ENCODE data around the gene DOCK2.
"Not testable (repeated sequence)": the region's sequence is repeated elsewhere in the genome, so short reads cannot be mapped to it uniquely, and the experiment has no call there.

The DOCK2 gene

GRCh38 chr5:169944115-169944514, 307.0 kb downstream of the DOCK2 start:
- no peak for DNase-seq (ENCODE audit: low spot score)

DNA sequence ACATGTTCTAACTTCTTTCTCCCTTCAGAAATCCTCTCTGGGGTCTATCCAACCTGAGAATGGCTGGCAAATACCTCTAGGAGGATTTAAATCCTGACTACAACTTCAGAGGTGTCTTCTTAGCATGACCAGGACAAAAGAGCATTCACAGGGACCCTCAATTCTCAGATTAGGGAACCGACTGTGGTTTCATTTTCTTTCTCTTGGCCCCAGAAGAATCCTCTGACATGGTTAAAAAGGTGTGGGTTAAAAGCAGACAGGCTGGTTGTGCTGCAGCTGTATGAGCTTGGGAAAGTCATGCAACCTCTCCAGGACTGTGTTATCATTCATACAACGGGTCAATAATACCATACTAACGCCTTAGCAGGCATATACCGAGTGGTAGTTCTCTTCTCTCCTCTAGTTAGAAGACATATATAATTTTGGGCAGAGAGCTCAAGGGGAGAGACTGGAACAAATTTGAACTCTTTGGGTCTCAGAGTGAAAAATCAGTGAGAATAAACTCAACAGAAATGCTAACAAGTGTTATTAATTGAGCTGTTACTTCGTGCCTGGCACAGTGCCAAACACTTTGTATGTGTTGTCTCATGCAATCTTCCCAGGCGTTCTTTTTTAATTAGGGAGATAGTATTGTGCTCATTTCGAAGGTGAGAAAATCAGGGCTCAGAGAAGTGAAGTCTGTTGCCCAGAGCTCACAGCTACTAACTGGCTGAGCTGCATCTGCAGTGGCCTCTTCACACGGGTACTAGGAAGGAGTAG, 308.0 kb downstream of the DOCK2 start:
- DNase-seq (ENCODE audit: low spot score) = no peak

GRCh38 chr5:169945831-169946261, 308.8 kb downstream of the DOCK2 start:
- peak; percentile 19 for DNase-seq (ENCODE audit: low spot score)

GRCh38 chr5:169946743-169947295, 309.7 kb downstream of the DOCK2 start:
- DNase-seq (ENCODE audit: low spot score) = no peak

GRCh38 chr5:169950333-169950732, 313.3 kb downstream of the DOCK2 start:
- no peak for DNase-seq (ENCODE audit: low spot score)

DNA sequence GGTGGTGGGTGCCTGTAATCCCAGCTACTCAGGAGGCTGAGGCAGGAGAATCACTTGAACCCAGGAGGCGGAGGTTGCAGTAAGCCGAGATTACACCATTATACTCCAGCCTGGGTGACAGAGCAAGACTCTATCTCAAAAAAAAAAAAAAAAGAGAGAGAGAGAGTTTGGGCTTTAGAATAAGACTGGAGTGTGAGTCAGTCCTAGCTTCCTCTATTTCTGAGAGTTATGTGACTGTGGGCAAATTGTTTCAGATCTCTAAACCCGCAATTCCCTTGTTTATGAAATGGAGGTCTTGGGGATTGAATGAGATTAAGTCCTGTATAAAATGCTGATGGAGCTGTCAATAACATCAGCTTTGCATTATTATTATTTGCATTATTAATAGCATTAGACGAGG, 316.1 kb downstream of the DOCK2 start:
- DNase-seq (ENCODE audit: low spot score) = not testable (repeated sequence)

GRCh38 chr5:169954786-169955185, 317.7 kb downstream of the DOCK2 start:
- no peak for DNase-seq (ENCODE audit: low spot score)

DNA sequence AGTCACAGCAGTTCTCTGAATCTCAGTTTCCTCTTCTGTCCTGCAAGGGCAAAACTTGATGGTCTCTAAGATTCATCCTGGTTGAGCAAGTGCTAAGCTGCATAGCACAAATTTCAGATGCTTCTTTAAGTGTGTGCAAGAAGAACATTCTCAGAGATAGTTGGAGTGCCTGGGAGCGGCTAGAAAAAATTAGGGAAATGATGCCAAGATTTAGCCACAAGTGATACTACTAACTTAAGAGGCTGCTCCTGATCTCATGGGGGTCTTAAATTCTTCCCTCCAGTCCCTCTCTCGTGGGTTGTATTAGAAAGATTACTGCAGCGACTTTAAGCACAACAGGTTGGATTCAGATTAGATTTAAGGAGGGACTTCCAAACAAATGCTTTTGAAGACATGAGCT, 319.1 kb downstream of the DOCK2 start:
- no peak for DNase-seq (ENCODE audit: low spot score)

- no peak for DNase-seq (ENCODE audit: low spot score)
Observed at GRCh38 chr5:169956756-169957155, 319.7 kb downstream of the DOCK2 start.

GRCh38 chr5:169958278-169958677, 321.2 kb downstream of the DOCK2 start:
- DNase-seq (ENCODE audit: low spot score) = no peak

GRCh38 chr5:169960659-169961058, 323.6 kb downstream of the DOCK2 start:
- DNase-seq (ENCODE audit: low spot score) = no peak

DNA sequence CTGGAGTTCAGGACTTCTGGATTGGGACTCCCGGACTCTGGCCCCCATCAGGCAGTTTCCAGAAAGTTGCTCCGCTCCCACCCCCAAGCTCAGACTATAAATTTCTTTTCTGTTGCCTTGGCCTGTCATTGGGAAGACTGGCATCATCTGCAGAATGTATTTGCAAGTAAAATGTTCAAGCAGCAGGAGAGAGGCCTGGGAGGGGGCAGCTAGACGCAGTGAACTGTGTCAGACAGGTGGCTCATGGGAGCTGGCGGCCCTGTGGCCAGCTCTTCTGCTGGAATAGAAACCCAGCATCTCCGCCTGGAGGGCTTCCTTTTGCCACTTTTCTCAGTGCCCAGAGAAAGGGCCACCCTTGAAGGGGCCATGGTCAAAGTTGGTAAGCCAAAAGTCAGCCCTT, 327.2 kb downstream of the DOCK2 start:
- no peak for DNase-seq (ENCODE audit: low spot score)

DNA sequence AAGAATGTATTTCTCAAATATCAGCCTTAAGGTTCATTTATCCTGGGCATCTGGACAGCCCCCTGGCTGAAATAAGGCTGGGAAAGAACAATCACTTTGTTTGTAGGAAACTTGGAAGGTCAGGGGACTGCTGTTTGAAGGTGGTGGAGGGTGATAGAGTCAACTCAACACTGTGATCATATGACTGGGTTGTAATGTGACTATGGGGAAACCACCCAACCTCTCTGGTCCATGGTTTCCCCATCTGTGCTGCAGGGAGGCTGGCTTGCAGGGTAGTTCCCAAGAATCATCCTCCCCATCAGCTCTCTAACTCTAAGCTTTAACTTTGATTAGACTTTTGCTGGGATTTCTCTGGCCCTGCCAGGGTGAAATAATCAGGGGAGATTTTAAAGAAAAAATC, 333.3 kb downstream of the DOCK2 start:
- DNase-seq (ENCODE audit: low spot score) = no peak

DNA sequence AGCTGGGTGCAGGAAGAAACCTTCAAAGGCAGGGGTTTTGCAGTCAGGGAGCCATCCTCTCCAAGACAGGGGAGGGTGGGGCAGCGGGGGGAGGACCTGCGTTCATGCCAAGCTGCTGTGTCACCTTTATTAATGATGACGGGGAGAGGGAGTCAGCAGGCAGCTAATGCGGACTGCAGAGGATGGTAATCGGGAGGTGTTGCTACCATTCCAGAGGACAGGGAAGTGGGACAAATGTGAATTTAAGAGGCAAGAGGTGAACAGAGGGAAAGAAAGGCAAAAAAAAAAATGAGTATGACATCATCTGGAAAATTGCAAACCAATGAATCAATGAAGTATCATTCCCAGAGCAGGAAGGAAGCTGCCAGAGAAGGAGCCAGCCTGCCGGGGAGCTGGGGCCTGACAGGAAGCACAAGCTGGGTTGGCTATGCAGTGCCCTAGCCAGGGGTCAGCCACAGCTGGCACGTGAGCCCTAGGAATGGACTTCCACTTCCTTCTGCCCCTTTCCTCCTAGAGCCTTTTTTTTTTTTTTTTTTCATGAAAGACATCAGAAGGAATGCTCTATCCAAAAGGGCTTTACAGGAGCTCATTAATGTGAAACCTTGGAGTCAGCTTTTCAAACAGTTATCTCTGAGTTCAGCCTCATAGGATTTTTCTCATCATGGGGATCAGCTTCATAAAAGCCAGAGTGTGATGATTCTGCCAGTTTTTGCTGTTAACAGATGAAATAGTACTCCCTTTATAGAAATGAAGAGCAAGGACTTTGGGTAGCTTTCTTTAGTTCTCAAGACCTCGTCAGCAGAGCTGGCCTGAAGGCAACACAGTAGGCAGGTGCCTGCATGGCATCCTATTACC, 334.1 kb downstream of the DOCK2 start:
- no peak for DNase-seq (ENCODE audit: low spot score)

- DNase-seq (ENCODE audit: low spot score) = no peak
Observed at GRCh38 chr5:169971780-169972179, 334.7 kb downstream of the DOCK2 start.

DNA sequence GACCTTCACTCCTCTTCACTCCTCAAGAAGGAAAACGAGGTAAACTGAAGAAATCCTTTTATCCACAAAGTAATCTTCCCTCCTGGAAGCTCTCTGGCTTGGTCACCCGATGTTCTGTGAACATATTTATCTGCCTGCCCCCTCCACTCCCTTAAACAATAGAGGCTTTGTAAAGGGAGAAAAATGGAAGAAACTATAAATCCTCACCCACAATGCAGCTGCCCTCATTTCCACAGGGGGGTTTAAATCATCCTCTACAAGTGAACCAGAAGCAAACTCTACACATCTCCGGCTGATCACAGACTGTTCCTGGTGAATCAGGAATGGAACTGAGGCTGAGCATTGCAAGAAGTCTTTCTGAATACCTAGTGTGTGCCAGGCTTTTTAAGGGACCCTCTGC, 336.0 kb downstream of the DOCK2 start:
- no peak for DNase-seq (ENCODE audit: low spot score)

DNA sequence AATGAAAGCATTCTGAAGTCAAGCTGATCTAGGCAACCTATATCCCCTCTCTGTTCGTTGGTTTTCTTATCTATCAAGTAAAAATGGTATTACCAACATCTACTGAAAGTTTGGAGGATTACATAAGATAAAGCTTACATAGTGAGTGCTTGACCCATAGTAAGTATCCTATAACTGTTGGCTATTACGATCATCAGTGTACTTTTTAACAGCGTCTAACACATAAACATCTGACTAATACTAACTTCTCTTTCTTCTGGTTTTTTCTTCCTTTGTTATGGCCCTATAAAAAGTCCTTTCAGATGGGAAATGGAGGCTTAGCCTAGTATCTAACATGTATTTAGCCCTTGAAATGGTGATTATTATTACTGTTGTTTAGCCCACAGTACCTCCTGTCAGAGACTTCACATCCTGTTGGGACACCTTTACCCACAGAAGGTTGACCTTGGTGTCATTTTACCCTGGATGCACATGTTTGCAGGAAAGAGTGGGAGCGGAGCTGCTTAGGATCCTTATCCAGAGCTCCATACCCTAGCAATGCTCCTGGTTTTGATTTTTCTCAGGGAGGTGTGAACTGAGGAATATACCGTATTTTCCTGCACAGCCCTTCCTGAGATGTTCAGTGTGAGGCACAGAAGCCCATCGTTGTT, 337.2 kb downstream of the DOCK2 start:
- no peak for DNase-seq (ENCODE audit: low spot score)

DNA sequence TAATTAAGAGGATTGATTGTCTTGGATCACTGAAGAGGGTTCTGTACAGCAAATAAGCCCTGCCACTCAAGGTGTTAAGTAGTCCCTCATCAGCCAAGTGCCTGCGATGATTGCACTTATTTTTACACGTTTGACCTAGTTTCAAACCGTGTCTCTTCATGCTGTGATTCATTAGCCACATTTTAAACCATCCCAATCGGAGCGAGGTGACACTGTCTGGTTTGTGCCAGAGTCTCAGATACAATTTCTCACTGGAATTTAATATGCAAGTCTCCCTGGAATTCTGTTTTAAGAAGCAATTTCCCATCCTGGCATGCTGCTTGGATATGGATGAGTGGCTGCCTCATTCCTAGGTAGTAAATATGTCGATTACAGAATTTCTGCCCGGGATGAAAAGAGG, 341.6 kb downstream of the DOCK2 start:
- DNase-seq (ENCODE audit: low spot score) = peak; percentile 13

DNA sequence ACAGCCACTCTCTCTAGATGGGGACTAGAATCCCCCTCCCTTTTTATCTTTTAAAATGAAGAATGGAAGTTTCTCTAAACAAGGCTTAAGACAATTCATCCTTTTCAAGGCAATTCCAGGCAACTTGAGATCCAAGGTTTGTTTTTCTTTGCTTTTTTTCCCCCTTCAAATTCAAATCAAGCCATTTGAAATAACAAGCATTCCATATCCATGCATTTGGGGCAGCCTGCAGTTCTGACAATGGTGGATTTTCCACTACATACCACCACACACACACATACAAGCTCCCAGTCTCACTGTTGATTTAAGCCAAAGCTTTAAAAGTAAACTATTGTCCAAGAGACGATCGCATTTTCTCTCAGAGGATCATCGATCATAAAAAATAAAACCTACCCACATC, 342.8 kb downstream of the DOCK2 start:
- DNase-seq (ENCODE audit: low spot score) = no peak

GRCh38 chr5:169980418-169981053, 343.5 kb downstream of the DOCK2 start, which contains the start of gene INSYN2B:
Gene INSYN2B, minus strand, starts transcription at chr5:169980495. Its CDS starts 96,597 bp downstream, at chr5:169883898.
- DNase-seq (ENCODE audit: low spot score) = peak; percentile 76

GRCh38 chr5:169988206-169988605, 351.1 kb downstream of the DOCK2 start:
- DNase-seq (ENCODE audit: low spot score) = no peak

GRCh38 chr5:169988947-169989346, 351.9 kb downstream of the DOCK2 start:
- no peak for DNase-seq (ENCODE audit: low spot score)
